Neural cell (in vitro differentiated cells): ENCODE results near the gene TSPAN32. TPM values are rescaled to one million over a fixed set of nuclear protein-coding genes. Genes with fewer than 3 reads are reported as not detected.
"Not testable (repeated sequence)": the region's sequence is repeated elsewhere in the genome, so short reads cannot be mapped to it uniquely, and the experiment has no call there.

ENCODE experiments used
- H2AFZ ChIP-seq: fragments of 200-600, 300-800 bp; sonication (generic), shearing (Covaris generic); 2 replicates; pipeline ENCODE4 v1.6.0; 2014; ENCODE audit warnings: low read depth, mild to moderate bottlenecking, antibody characterized with exemption, low read length, moderate library complexity
- H3F3A ChIP-seq: fragments of 200-600 bp; shearing (Covaris generic); 2 replicates; pipeline ENCODE4 v1.6.1; 2016; ENCODE audit warnings: mild to moderate bottlenecking, moderate library complexity, mixed read lengths, antibody characterized with exemption, low read length; ENCODE audit not compliant: insufficient read depth, poor library complexity, severe bottlenecking
- H3K27ac ChIP-seq: fragments of 200-600, 300-800 bp; sonication (generic), shearing (Covaris generic); 2 replicates; pipeline ENCODE4 v1.5.1; 2014; ENCODE audit warnings: mild to moderate bottlenecking, low read length, moderate library complexity
- H3K27me3 ChIP-seq: fragments of 300-800, 200-600 bp; sonication (generic), shearing (Covaris generic); 2 replicates; pipeline ENCODE4 v1.6.0; 2014; ENCODE audit warnings: mild to moderate bottlenecking, low read depth, low read length, moderate library complexity; ENCODE audit not compliant: insufficient read depth
- H3K36me3 ChIP-seq: fragments of 300-800, 200-600 bp; sonication (generic), shearing (Covaris generic); 2 replicates; pipeline ENCODE4 v1.5.1; 2014; ENCODE audit warnings: mild to moderate bottlenecking, antibody characterized with exemption, low read length, moderate library complexity; ENCODE audit not compliant: insufficient read depth
- H3K4me2 ChIP-seq: fragments of 300-800, 200-600 bp; sonication (generic), shearing (Covaris generic); 2 replicates; pipeline ENCODE4 v1.6.0; 2014; ENCODE audit warnings: mild to moderate bottlenecking, low read length
- H3K4me3 ChIP-seq: fragments of 300-800, 200-600 bp; sonication (generic), shearing (Covaris generic); 2 replicates; pipeline ENCODE4 v1.5.1; 2014; ENCODE audit warnings: mild to moderate bottlenecking, low read length, moderate library complexity
- H3K79me2 ChIP-seq: fragments of 200-600 bp; shearing (Covaris generic); replicated peaks from 2 replicates; pipeline ENCODE4 v1.6.0; 2014; ENCODE audit warnings: mild to moderate bottlenecking, low read length, moderate library complexity; ENCODE audit not compliant: insufficient read depth
- H3K9ac ChIP-seq: fragments of 300-800, 200-600 bp; sonication (generic), shearing (Covaris generic); 2 replicates; pipeline ENCODE4 v1.6.1; 2016; ENCODE audit warnings: mild to moderate bottlenecking, low read length, mixed read lengths
- H3K9me2 ChIP-seq: fragments of 200-600 bp; shearing (Covaris generic); 2 replicates; pipeline ENCODE4 v1.6.1; 2016; ENCODE audit warnings: mild to moderate bottlenecking, low read length, mixed read lengths; ENCODE audit not compliant: insufficient read depth
- H3K9me3 ChIP-seq: fragments of 200-600, 300-800 bp; sonication (generic), shearing (Covaris generic); 2 replicates; pipeline ENCODE4 v1.6.1; 2016; ENCODE audit warnings: mild to moderate bottlenecking, mixed run types, low read length, moderate library complexity, mixed read lengths
- H4K20me1 ChIP-seq: fragments of 200-600 bp; shearing (Covaris generic); 2 replicates; pipeline ENCODE4 v1.6.1; 2016; ENCODE audit warnings: mild to moderate bottlenecking, mixed run types; ENCODE audit not compliant: insufficient read depth
- CTCF ChIP-seq: fragments of 450-650 bp; IDR thresholded peaks from 2 replicates; pipeline ENCODE4 v1.5.1; 2014; ENCODE audit warnings: antibody characterized with exemption, mild to moderate bottlenecking, moderate library complexity; ENCODE audit not compliant: poor library complexity, severe bottlenecking
- EP300 ChIP-seq: fragments of 450-650 bp; conservative IDR thresholded peaks from 2 replicates; pipeline ENCODE4 v1.6.1; 2014; ENCODE audit warnings: antibody characterized with exemption, mild to moderate bottlenecking, moderate library complexity; ENCODE audit not compliant: poor library complexity, severe bottlenecking
- EZH2 ChIP-seq: fragments of 200-600, 300-800 bp; shearing (Covaris generic), sonication (generic); IDR thresholded peaks from 2 replicates; pipeline ENCODE4 v1.6.1; 2014; ENCODE audit warnings: antibody characterized with exemption, low read length, borderline replicate concordance, mild to moderate bottlenecking; ENCODE audit not compliant: insufficient read depth, poor library complexity, severe bottlenecking
- MXI1 ChIP-seq: fragments of 450-650 bp; conservative IDR thresholded peaks from 2 replicates; pipeline ENCODE4 v1.6.1; 2014; ENCODE audit warnings: antibody characterized with exemption, mild to moderate bottlenecking; ENCODE audit not compliant: poor library complexity, severe bottlenecking
- POLR2AphosphoS5 ChIP-seq: IDR thresholded peaks from 2 replicates; pipeline ENCODE4 v1.6.1; 2012
- RAD21 ChIP-seq: fragments of 450-650 bp; conservative IDR thresholded peaks from 2 replicates; pipeline ENCODE4 v1.6.1; 2014; ENCODE audit warnings: antibody characterized with exemption, mild to moderate bottlenecking, moderate library complexity
- REST ChIP-seq: IDR thresholded peaks from 2 replicates; pipeline ENCODE4 v1.6.1; 2012; ENCODE audit warnings: borderline replicate concordance
- SMC3 ChIP-seq: fragments of 450-650 bp; conservative IDR thresholded peaks from 2 replicates; pipeline ENCODE4 v1.6.1; 2014; ENCODE audit warnings: antibody characterized with exemption, mild to moderate bottlenecking, moderate library complexity; ENCODE audit not compliant: poor library complexity
- TAF1 ChIP-seq: IDR thresholded peaks from 2 replicates; pipeline ENCODE4 v1.6.1; 2012; ENCODE audit warnings: low read depth
- polyA plus RNA-seq: library from polyadenylated mRNA; depleted of rRNA; stranded (reverse); fragments of >200 nt; gene quantifications from 2 replicates; pipeline ENCODE4 v1.2.3, GENCODE V29; 2014

Gene TSPAN32
- polyA plus RNA-seq, 1 donor from 2014 or later: not detected

GRCh38 chr11:2355000-2355644 is 53.3 kb downstream of the TSPAN32 start:
- Histone ChIP-seq H3K9ac (no peak overlapping the region), H3K9me2 (no peaks in the 10 kb centered on the region), H3K9me3 (no peaks in the 10 kb centered on the region), H3K4me3 (no peak overlapping the region), H3F3A (no peaks in the 10 kb centered on the region), H3K27ac (no peak overlapping the region), H4K20me1 (no peaks in the 10 kb centered on the region), H3K4me2 (no peak overlapping the region), H2AFZ (no peak overlapping the region), H3K36me3 (no peaks in the 10 kb centered on the region), H3K79me2 (no peaks in the 10 kb centered on the region), H3K27me3 (no peaks in the 10 kb centered on the region)
- TF ChIP-seq CTCF: no peak
- TF ChIP-seq RAD21: no peak
- TF ChIP-seq POLR2AphosphoS5: no peak
- no peak for TF ChIP-seq EP300
- TF ChIP-seq MXI1: no peak
- TF ChIP-seq REST: no peak
- no peak for TF ChIP-seq TAF1
- TF ChIP-seq SMC3: no peak
- TF ChIP-seq EZH2: no peak

GRCh38 chr11:2357246-2357645 is 55.4 kb downstream of the TSPAN32 start:
- no peak overlapping the region for H3K4me3 ChIP-seq
- no peaks in the 10 kb centered on the region for H3K27me3 ChIP-seq
- no peak overlapping the region for H3K9ac ChIP-seq
- H4K20me1 ChIP-seq: no peaks in the 10 kb centered on the region
- H2AFZ ChIP-seq: no peak overlapping the region
- H3K27ac ChIP-seq: no peak overlapping the region
- H3K4me2 ChIP-seq: no peak overlapping the region
- H3K9me3 ChIP-seq: no peaks in the 10 kb centered on the region
- no peaks in the 10 kb centered on the region for H3F3A ChIP-seq
- H3K9me2 ChIP-seq: no peaks in the 10 kb centered on the region
- no peaks in the 10 kb centered on the region for H3K79me2 ChIP-seq
- TF ChIP-seq EP300: no peak
- TF ChIP-seq SMC3: no peak
- TF ChIP-seq POLR2AphosphoS5: no peak
- TF ChIP-seq TAF1: no peak
- TF ChIP-seq CTCF: no peak
- TF ChIP-seq REST: no peak
- no peak for TF ChIP-seq RAD21
- TF ChIP-seq MXI1: no peak
- no peaks in the 10 kb centered on the region for H3K36me3 ChIP-seq

GRCh38 chr11:2357651-2358050 is 55.8 kb downstream of the TSPAN32 start:
- not testable (repeated sequence) for H3K9ac ChIP-seq, H2AFZ ChIP-seq, H3K27me3 ChIP-seq, H3F3A ChIP-seq, H3K79me2 ChIP-seq, H3K9me3 ChIP-seq, H3K4me2 ChIP-seq, H4K20me1 ChIP-seq, H3K27ac ChIP-seq, H3K4me3 ChIP-seq, H3K9me2 ChIP-seq, H3K36me3 ChIP-seq
